Measurements from ENCODE around the gene ULK4. TPM values are rescaled to one million over a fixed set of nuclear protein-coding genes. Genes with fewer than 3 reads are reported as not detected.
"Not testable (repeated sequence)": the region's sequence is repeated elsewhere in the genome, so short reads cannot be mapped to it uniquely, and the experiment has no call there.

ULK4 gene
- polyA plus RNA-seq, 1 donor from 2014 or later, result 7.2 TPM

GRCh38 chr3:41456162-41456561 lies 505.7 kb downstream of the ULK4 start:
- Histone ChIP-seq H3K4me3 (ENCODE audit: low read length) (no peak overlapping the region), H4K20me1 (ENCODE audit: insufficient read depth) (no peaks in the 10 kb centered on the region), H2AFZ (ENCODE audit: low read depth, low read length) (no peak overlapping the region), H3K27ac (ENCODE audit: low read length) (no peak overlapping the region), H3K9ac (ENCODE audit: low read length) (no peak overlapping the region), H3F3A (ENCODE audit: insufficient read depth, low read length, poor library complexity, severe bottlenecking) (no peaks in the 10 kb centered on the region), H3K9me2 (ENCODE audit: insufficient read depth, low read length) (no peaks in the 10 kb centered on the region), H3K79me2 (replicated peaks; ENCODE audit: insufficient read depth, low read length) (no peaks in the 10 kb centered on the region), H3K4me2 (ENCODE audit: low read length) (no peak overlapping the region), H3K36me3 (ENCODE audit: insufficient read depth, low read length) (no peaks in the 10 kb centered on the region), H3K27me3 (ENCODE audit: insufficient read depth, low read depth, low read length) (no peaks in the 10 kb centered on the region), H3K9me3 (ENCODE audit: low read length) (no peaks in the 10 kb centered on the region)
- TF ChIP-seq RAD21 (conservative IDR thresholded peaks at IDR 0.05) (no peak), MXI1 (conservative IDR thresholded peaks at IDR 0.05; ENCODE audit: poor library complexity, severe bottlenecking) (no peak), POLR2AphosphoS5 (IDR thresholded peaks at IDR 0.05) (no peak), EZH2 (IDR thresholded peaks at IDR 0.05; ENCODE audit: borderline replicate concordance, insufficient read depth, low read length, poor library complexity, severe bottlenecking) (no peak), REST (IDR thresholded peaks at IDR 0.05; ENCODE audit: borderline replicate concordance) (no peak), SMC3 (conservative IDR thresholded peaks at IDR 0.05; ENCODE audit: poor library complexity) (no peak), EP300 (conservative IDR thresholded peaks at IDR 0.05; ENCODE audit: poor library complexity, severe bottlenecking) (no peak)

- not testable (repeated sequence) for H3K4me3 ChIP-seq (ENCODE audit: low read length); H3K79me2 ChIP-seq (replicated peaks; ENCODE audit: insufficient read depth, low read length); H4K20me1 ChIP-seq (ENCODE audit: insufficient read depth); H3K27me3 ChIP-seq (ENCODE audit: insufficient read depth, low read depth, low read length); H3K9ac ChIP-seq (ENCODE audit: low read length); H3K4me2 ChIP-seq (ENCODE audit: low read length); H3K9me3 ChIP-seq (ENCODE audit: low read length); H3K27ac ChIP-seq (ENCODE audit: low read length); H3K36me3 ChIP-seq (ENCODE audit: insufficient read depth, low read length); H3K9me2 ChIP-seq (ENCODE audit: insufficient read depth, low read length); H2AFZ ChIP-seq (ENCODE audit: low read depth, low read length); H3F3A ChIP-seq (ENCODE audit: insufficient read depth, low read length, poor library complexity, severe bottlenecking)
Observed at GRCh38 chr3:41453618-41454017, 508.3 kb downstream of the ULK4 start.

GRCh38 chr3:41450416-41451231 lies 511.3 kb downstream of the ULK4 start:
- Histone ChIP-seq H4K20me1 (ENCODE audit: insufficient read depth) (no peaks in the 10 kb centered on the region), H3K9me2 (ENCODE audit: insufficient read depth, low read length) (no peaks in the 10 kb centered on the region), H2AFZ (ENCODE audit: low read depth, low read length) (no peak overlapping the region), H3K4me3 (ENCODE audit: low read length) (no peak overlapping the region), H3F3A (ENCODE audit: insufficient read depth, low read length, poor library complexity, severe bottlenecking) (no peaks in the 10 kb centered on the region), H3K36me3 (ENCODE audit: insufficient read depth, low read length) (no peaks in the 10 kb centered on the region), H3K27ac (ENCODE audit: low read length) (no peak overlapping the region), H3K27me3 (ENCODE audit: insufficient read depth, low read depth, low read length) (no peaks in the 10 kb centered on the region), H3K9ac (ENCODE audit: low read length) (no peak overlapping the region), H3K4me2 (ENCODE audit: low read length) (no peak overlapping the region), H3K9me3 (ENCODE audit: low read length) (no peaks in the 10 kb centered on the region), H3K79me2 (replicated peaks; ENCODE audit: insufficient read depth, low read length) (no peaks in the 10 kb centered on the region)
- TF ChIP-seq RAD21 (conservative IDR thresholded peaks at IDR 0.05), result no peak

All from neural cell (in vitro differentiated cells).